ENCODE data around the gene F13A1.

The F13A1 gene

DNA sequence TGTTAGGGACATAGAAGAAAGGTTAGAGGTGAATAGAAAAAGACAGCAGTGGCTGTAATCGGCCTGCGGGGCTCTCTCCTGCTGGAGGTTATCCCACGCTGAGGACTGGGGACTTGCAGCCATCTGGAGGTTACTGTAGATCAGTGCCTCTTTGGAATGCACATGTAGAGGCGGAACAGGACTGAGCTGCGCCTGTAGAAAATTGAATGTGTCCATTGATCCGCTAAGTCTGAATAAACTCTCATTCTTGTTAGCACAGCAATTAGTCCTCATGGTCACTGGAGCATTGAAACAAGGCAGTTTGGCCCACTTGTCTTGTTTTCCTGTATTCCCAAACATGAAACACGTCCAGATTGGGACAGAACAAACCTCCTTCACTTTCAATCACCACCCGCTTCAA lies 46.3 kb upstream of the F13A1 start:
- TF ChIP-seq OSR1 (CRISPR knock-in tag; IDR thresholded peaks at IDR 0.05) (no peak), SNAI2 (CRISPR knock-in tag; IDR thresholded peaks at IDR 0.05) (no peak), RARB (CRISPR knock-in tag; IDR thresholded peaks at IDR 0.05) (no peak), ESRRG (CRISPR knock-in tag; IDR thresholded peaks at IDR 0.05) (no peak), BACH2 (CRISPR knock-in tag; IDR thresholded peaks at IDR 0.05; ENCODE audit: borderline replicate concordance) (no peak), ZNF565 (CRISPR knock-in tag; conservative IDR thresholded peaks at IDR 0.05; ENCODE audit: low read depth) (no peak), TOX (CRISPR knock-in tag; IDR thresholded peaks at IDR 0.05; ENCODE audit: borderline replicate concordance) (no peak), ZNF70 (CRISPR knock-in tag; IDR thresholded peaks at IDR 0.05) (no peak), ZNF8 (CRISPR knock-in tag; IDR thresholded peaks at IDR 0.05) (no peak), GLIS3 (CRISPR knock-in tag; IDR thresholded peaks at IDR 0.05) (no peak), ZFP3 (CRISPR knock-in tag; IDR thresholded peaks at IDR 0.05) (no peak), ISL1 (CRISPR knock-in tag; IDR thresholded peaks at IDR 0.05) (no peak), ZC3H10 (CRISPR knock-in tag; IDR thresholded peaks at IDR 0.05) (no peak), ARNTL (CRISPR knock-in tag; IDR thresholded peaks at IDR 0.05; ENCODE audit: borderline replicate concordance, low read depth) (no peak), ZFP30 (CRISPR knock-in tag; IDR thresholded peaks at IDR 0.05) (no peak)
- TF ChIP-seq, protein P1, sequence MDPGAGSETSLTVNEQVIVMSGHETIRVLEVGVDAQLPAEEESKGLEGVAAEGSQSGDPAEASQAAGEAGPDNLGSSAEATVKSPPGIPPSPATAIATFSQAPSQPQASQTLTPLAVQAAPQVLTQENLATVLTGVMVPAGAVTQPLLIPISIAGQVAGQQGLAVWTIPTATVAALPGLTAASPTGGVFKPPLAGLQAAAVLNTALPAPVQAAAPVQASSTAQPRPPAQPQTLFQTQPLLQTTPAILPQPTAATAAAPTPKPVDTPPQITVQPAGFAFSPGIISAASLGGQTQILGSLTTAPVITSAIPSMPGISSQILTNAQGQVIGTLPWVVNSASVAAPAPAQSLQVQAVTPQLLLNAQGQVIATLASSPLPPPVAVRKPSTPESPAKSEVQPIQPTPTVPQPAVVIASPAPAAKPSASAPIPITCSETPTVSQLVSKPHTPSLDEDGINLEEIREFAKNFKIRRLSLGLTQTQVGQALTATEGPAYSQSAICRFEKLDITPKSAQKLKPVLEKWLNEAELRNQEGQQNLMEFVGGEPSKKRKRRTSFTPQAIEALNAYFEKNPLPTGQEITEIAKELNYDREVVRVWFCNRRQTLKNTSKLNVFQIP (CRISPR knock-in tag; IDR thresholded peaks at IDR 0.05; ENCODE audit: borderline replicate concordance, low read depth): no peak
- TF ChIP-seq, protein P2, sequence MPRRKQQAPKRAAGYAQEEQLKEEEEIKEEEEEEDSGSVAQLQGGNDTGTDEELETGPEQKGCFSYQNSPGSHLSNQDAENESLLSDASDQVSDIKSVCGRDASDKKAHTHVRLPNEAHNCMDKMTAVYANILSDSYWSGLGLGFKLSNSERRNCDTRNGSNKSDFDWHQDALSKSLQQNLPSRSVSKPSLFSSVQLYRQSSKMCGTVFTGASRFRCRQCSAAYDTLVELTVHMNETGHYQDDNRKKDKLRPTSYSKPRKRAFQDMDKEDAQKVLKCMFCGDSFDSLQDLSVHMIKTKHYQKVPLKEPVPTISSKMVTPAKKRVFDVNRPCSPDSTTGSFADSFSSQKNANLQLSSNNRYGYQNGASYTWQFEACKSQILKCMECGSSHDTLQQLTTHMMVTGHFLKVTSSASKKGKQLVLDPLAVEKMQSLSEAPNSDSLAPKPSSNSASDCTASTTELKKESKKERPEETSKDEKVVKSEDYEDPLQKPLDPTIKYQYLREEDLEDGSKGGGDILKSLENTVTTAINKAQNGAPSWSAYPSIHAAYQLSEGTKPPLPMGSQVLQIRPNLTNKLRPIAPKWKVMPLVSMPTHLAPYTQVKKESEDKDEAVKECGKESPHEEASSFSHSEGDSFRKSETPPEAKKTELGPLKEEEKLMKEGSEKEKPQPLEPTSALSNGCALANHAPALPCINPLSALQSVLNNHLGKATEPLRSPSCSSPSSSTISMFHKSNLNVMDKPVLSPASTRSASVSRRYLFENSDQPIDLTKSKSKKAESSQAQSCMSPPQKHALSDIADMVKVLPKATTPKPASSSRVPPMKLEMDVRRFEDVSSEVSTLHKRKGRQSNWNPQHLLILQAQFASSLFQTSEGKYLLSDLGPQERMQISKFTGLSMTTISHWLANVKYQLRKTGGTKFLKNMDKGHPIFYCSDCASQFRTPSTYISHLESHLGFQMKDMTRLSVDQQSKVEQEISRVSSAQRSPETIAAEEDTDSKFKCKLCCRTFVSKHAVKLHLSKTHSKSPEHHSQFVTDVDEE (CRISPR knock-in tag; IDR thresholded peaks at IDR 0.05): no peak
- TF ChIP-seq, protein P3, sequence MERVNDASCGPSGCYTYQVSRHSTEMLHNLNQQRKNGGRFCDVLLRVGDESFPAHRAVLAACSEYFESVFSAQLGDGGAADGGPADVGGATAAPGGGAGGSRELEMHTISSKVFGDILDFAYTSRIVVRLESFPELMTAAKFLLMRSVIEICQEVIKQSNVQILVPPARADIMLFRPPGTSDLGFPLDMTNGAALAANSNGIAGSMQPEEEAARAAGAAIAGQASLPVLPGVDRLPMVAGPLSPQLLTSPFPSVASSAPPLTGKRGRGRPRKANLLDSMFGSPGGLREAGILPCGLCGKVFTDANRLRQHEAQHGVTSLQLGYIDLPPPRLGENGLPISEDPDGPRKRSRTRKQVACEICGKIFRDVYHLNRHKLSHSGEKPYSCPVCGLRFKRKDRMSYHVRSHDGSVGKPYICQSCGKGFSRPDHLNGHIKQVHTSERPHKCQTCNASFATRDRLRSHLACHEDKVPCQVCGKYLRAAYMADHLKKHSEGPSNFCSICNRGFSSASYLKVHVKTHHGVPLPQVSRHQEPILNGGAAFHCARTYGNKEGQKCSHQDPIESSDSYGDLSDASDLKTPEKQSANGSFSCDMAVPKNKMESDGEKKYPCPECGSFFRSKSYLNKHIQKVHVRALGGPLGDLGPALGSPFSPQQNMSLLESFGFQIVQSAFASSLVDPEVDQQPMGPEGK (CRISPR knock-in tag; IDR thresholded peaks at IDR 0.05; ENCODE audit: borderline replicate concordance): no peak
- TF ChIP-seq, protein P4, sequence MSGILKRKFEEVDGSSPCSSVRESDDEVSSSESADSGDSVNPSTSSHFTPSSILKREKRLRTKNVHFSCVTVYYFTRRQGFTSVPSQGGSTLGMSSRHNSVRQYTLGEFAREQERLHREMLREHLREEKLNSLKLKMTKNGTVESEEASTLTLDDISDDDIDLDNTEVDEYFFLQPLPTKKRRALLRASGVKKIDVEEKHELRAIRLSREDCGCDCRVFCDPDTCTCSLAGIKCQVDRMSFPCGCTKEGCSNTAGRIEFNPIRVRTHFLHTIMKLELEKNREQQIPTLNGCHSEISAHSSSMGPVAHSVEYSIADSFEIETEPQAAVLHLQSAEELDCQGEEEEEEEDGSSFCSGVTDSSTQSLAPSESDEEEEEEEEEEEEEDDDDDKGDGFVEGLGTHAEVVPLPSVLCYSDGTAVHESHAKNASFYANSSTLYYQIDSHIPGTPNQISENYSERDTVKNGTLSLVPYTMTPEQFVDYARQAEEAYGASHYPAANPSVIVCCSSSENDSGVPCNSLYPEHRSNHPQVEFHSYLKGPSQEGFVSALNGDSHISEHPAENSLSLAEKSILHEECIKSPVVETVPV (CRISPR knock-in tag; IDR thresholded peaks at IDR 0.05): no peak

DNA sequence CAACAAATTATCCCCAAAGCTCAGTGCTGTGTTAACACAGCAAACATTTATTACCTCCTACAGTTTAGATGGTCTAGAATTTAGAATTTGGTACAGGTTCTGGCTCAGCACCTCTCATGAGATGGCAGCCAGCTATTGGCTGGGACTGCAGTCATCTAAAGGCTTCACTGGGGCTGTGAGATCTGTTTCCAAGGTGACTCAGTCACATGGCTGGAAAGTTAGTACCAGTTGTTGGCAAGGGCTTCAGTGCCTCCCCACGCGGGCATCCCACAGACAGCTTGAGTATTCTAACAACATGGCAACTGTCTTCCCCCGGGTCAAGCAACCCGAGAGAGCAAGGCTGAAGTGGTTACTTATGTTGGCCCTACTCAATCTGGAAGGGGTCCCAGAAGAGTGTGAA lies 44.8 kb upstream of the F13A1 start:
- no peak for TF ChIP-seq ZFP3 (CRISPR knock-in tag; IDR thresholded peaks at IDR 0.05)
- TF ChIP-seq ARNTL (CRISPR knock-in tag; IDR thresholded peaks at IDR 0.05; ENCODE audit: borderline replicate concordance, low read depth): no peak
- TF ChIP-seq PPARA (CRISPR knock-in tag; IDR thresholded peaks at IDR 0.05; ENCODE audit: borderline replicate concordance): no peak
- TF ChIP-seq RARB (CRISPR knock-in tag; IDR thresholded peaks at IDR 0.05): no peak
- TF ChIP-seq ZNF8 (CRISPR knock-in tag; IDR thresholded peaks at IDR 0.05): no peak
- TF ChIP-seq, protein P2 (CRISPR knock-in tag; IDR thresholded peaks at IDR 0.05): no peak
- no peak for TF ChIP-seq OSR1 (CRISPR knock-in tag; IDR thresholded peaks at IDR 0.05)
- no peak for TF ChIP-seq TOX (CRISPR knock-in tag; IDR thresholded peaks at IDR 0.05; ENCODE audit: borderline replicate concordance)
- TF ChIP-seq ESRRG (CRISPR knock-in tag; IDR thresholded peaks at IDR 0.05): no peak
- TF ChIP-seq SNAI2 (CRISPR knock-in tag; IDR thresholded peaks at IDR 0.05): no peak
- no peak for TF ChIP-seq GLIS3 (CRISPR knock-in tag; IDR thresholded peaks at IDR 0.05)
- TF ChIP-seq TCF4 (CRISPR knock-in tag; IDR thresholded peaks at IDR 0.05; ENCODE audit: borderline replicate concordance): no peak
- TF ChIP-seq, protein P4 (CRISPR knock-in tag; IDR thresholded peaks at IDR 0.05): no peak
- TF ChIP-seq, protein P1 (CRISPR knock-in tag; IDR thresholded peaks at IDR 0.05; ENCODE audit: borderline replicate concordance, low read depth): no peak
- TF ChIP-seq, protein P3 (CRISPR knock-in tag; IDR thresholded peaks at IDR 0.05; ENCODE audit: borderline replicate concordance): no peak
- no peak for TF ChIP-seq ISL1 (CRISPR knock-in tag; IDR thresholded peaks at IDR 0.05)
- no peak for ATAC-seq

More for the DNA sequence above, 46.3 kb upstream of the F13A1 start:
- ATAC-seq: no peak

All from SK-N-SH treated with all-trans-retinoic acid at 6 μM for 48 hours (cell line).